ENCODE data around the gene SLC44A3. TPM values are rescaled to one million over a fixed set of nuclear protein-coding genes. Genes with fewer than 3 reads are reported as not detected.

SLC44A3 gene
- polyA plus RNA-seq, 1 donor from 2014 or later, result not detected

GRCh38 chr1:94934551-94934950 is 114.4 kb downstream of the SLC44A3 start:
- Histone ChIP-seq H3K4me3 (ENCODE audit: low read length) (no peak overlapping the region), H2AFZ (ENCODE audit: low read depth, low read length) (no peak overlapping the region), H3K9ac (ENCODE audit: low read length) (no peak overlapping the region), H3K9me3 (ENCODE audit: low read length) (no peaks in the 10 kb centered on the region), H3K27ac (ENCODE audit: low read length) (no peak overlapping the region), H4K20me1 (ENCODE audit: insufficient read depth) (no peaks in the 10 kb centered on the region), H3F3A (ENCODE audit: insufficient read depth, low read length, poor library complexity, severe bottlenecking) (no peaks in the 10 kb centered on the region), H3K36me3 (ENCODE audit: insufficient read depth, low read length) (no peaks in the 10 kb centered on the region), H3K9me2 (ENCODE audit: insufficient read depth, low read length) (no peaks in the 10 kb centered on the region), H3K4me2 (ENCODE audit: low read length) (no peak overlapping the region), H3K27me3 (ENCODE audit: insufficient read depth, low read depth, low read length) (no peaks in the 10 kb centered on the region), H3K79me2 (replicated peaks; ENCODE audit: insufficient read depth, low read length) (no peaks in the 10 kb centered on the region)
- no peak for TF ChIP-seq EZH2 (IDR thresholded peaks at IDR 0.05; ENCODE audit: borderline replicate concordance, insufficient read depth, low read length, poor library complexity, severe bottlenecking)
- TF ChIP-seq TAF1 (IDR thresholded peaks at IDR 0.05; ENCODE audit: low read depth), result no peak
- TF ChIP-seq EP300 (conservative IDR thresholded peaks at IDR 0.05; ENCODE audit: poor library complexity, severe bottlenecking), result no peak
- TF ChIP-seq MXI1 (conservative IDR thresholded peaks at IDR 0.05; ENCODE audit: poor library complexity, severe bottlenecking), result no peak
- TF ChIP-seq, protein P1, sequence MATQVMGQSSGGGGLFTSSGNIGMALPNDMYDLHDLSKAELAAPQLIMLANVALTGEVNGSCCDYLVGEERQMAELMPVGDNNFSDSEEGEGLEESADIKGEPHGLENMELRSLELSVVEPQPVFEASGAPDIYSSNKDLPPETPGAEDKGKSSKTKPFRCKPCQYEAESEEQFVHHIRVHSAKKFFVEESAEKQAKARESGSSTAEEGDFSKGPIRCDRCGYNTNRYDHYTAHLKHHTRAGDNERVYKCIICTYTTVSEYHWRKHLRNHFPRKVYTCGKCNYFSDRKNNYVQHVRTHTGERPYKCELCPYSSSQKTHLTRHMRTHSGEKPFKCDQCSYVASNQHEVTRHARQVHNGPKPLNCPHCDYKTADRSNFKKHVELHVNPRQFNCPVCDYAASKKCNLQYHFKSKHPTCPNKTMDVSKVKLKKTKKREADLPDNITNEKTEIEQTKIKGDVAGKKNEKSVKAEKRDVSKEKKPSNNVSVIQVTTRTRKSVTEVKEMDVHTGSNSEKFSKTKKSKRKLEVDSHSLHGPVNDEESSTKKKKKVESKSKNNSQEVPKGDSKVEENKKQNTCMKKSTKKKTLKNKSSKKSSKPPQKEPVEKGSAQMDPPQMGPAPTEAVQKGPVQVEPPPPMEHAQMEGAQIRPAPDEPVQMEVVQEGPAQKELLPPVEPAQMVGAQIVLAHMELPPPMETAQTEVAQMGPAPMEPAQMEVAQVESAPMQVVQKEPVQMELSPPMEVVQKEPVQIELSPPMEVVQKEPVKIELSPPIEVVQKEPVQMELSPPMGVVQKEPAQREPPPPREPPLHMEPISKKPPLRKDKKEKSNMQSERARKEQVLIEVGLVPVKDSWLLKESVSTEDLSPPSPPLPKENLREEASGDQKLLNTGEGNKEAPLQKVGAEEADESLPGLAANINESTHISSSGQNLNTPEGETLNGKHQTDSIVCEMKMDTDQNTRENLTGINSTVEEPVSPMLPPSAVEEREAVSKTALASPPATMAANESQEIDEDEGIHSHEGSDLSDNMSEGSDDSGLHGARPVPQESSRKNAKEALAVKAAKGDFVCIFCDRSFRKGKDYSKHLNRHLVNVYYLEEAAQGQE (IDR thresholded peaks at IDR 0.05; ENCODE audit: borderline replicate concordance), result no peak
- TF ChIP-seq RAD21 (conservative IDR thresholded peaks at IDR 0.05), result no peak
- no peak for TF ChIP-seq CTCF (IDR thresholded peaks at IDR 0.05; ENCODE audit: poor library complexity, severe bottlenecking)
- no peak for TF ChIP-seq SMC3 (conservative IDR thresholded peaks at IDR 0.05; ENCODE audit: poor library complexity)
- no peak for TF ChIP-seq POLR2AphosphoS5 (IDR thresholded peaks at IDR 0.05)

DNA sequence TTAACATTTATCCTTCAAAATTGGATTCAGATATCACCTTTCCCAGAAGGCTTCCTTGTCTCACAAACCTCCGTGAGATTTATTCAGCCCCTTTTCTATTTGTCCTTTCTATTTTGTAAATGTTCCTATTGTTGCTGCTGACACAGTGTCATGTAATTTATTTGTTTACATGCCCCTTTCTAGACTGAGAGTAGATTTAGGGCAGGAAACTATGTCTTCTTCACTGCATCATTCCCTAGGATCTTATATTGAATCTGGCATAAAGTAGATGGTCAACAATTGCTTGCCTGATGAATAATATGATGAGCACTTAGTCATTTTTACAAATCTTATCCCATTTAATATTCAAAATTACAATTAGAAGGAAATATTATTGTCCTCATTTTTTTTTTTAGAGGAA is 114.9 kb downstream of the SLC44A3 start:
- Histone ChIP-seq H4K20me1 (ENCODE audit: insufficient read depth) (no peaks in the 10 kb centered on the region), H3K27me3 (ENCODE audit: insufficient read depth, low read depth, low read length) (no peaks in the 10 kb centered on the region), H3K36me3 (ENCODE audit: insufficient read depth, low read length) (no peaks in the 10 kb centered on the region), H3K9me2 (ENCODE audit: insufficient read depth, low read length) (no peaks in the 10 kb centered on the region), H3K4me3 (ENCODE audit: low read length) (no peak overlapping the region), H3K9ac (ENCODE audit: low read length) (no peak overlapping the region), H3K9me3 (ENCODE audit: low read length) (no peaks in the 10 kb centered on the region), H3K27ac (ENCODE audit: low read length) (no peak overlapping the region), H3K79me2 (replicated peaks; ENCODE audit: insufficient read depth, low read length) (no peaks in the 10 kb centered on the region), H3K4me2 (ENCODE audit: low read length) (no peak overlapping the region), H2AFZ (ENCODE audit: low read depth, low read length) (no peak overlapping the region), H3F3A (ENCODE audit: insufficient read depth, low read length, poor library complexity, severe bottlenecking) (no peaks in the 10 kb centered on the region)
- no peak for TF ChIP-seq TAF1 (IDR thresholded peaks at IDR 0.05; ENCODE audit: low read depth)
- TF ChIP-seq MXI1 (conservative IDR thresholded peaks at IDR 0.05; ENCODE audit: poor library complexity, severe bottlenecking), result no peak
- TF ChIP-seq EP300 (conservative IDR thresholded peaks at IDR 0.05; ENCODE audit: poor library complexity, severe bottlenecking), result no peak
- TF ChIP-seq SMC3 (conservative IDR thresholded peaks at IDR 0.05; ENCODE audit: poor library complexity), result no peak
- TF ChIP-seq RAD21 (conservative IDR thresholded peaks at IDR 0.05), result no peak
- TF ChIP-seq CTCF (IDR thresholded peaks at IDR 0.05; ENCODE audit: poor library complexity, severe bottlenecking), result no peak
- no peak for TF ChIP-seq POLR2AphosphoS5 (IDR thresholded peaks at IDR 0.05)
- no peak for TF ChIP-seq EZH2 (IDR thresholded peaks at IDR 0.05; ENCODE audit: borderline replicate concordance, insufficient read depth, low read length, poor library complexity, severe bottlenecking)
- TF ChIP-seq, protein P1 (IDR thresholded peaks at IDR 0.05; ENCODE audit: borderline replicate concordance), result no peak
